Panc1 (cell line): Measurements from ENCODE around the gene TRPM5.

Experiments
- CTCF ChIP-seq: fragments of 450-650 bp; IDR thresholded peaks from 2 replicates; pipeline ENCODE4 v1.5.1; 2017; ENCODE audit warnings: mild to moderate bottlenecking
- POLR2AphosphoS5 ChIP-seq: IDR thresholded peaks from 2 replicates; pipeline ENCODE4 v1.6.1; 2012; ENCODE audit warnings: mild to moderate bottlenecking, low read depth, low read length, moderate library complexity
- REST ChIP-seq, 2 experiments: IDR thresholded peaks; 2 replicates each; pipeline ENCODE4 v1.6.1; 2011 to 2012; ENCODE audit warnings: low read depth in 2 of 2, control low read depth in 1 of 2, low read length in 1 of 2, mild to moderate bottlenecking in 1 of 2, moderate library complexity in 1 of 2; ENCODE audit not compliant: insufficient read depth in 1 of 2

GRCh38 chr11:2402890-2403645 is 41.2 kb downstream of the TRPM5 start:
- TF ChIP-seq CTCF (no peak), POLR2AphosphoS5 (no peak), REST (IDR thresholded peaks at IDR 0.05; ENCODE audit: insufficient read depth in 1 of 2, low read depth in 2 of 2, low read length in 1 of 2) (no peak)
